ENCODE results near the gene XRCC5. TPM values are rescaled to one million over a fixed set of nuclear protein-coding genes. Genes with fewer than 3 reads are reported as not detected.

Gene XRCC5
- total RNA-seq, 1 donor from 2014 or later = 807 TPM

DNA sequence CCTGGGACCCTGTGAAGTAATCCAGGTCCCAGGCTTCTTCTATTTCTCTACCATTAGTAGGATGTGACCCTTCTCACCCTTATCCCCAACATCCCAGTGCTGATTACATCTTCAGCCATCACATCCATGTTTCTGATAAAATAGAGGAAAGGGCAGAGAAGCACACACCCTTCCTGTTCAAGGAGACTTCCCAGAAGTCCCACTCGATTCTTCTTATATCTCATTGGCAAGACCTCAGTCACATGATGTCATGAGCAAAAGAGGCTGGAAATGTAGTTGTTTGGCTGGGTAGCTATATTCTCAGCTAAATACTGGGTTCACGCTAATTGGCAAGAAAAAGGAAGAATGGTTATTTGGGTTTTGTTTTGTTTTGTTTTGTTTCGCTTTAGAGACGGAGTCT lies 8.0 kb upstream of the XRCC5 start:
- Mint-ChIP-seq H3K4me3 (no peak overlapping the region), H3K36me3 (peaks cover 23% of the 10 kb centered on the region), H3K9me3 (no peaks in the 10 kb centered on the region), H3K27me3 (ENCODE audit: insufficient read depth, low read depth) (no peaks in the 10 kb centered on the region), H3K27ac (no peak overlapping the region), H3K4me1 (no peaks in the 10 kb centered on the region)
- Histone ChIP-seq H3K9me3 (ENCODE audit: low read depth) (no peaks in the 10 kb centered on the region), H3K27ac (no peak overlapping the region), H3F3A (ENCODE audit: low read depth) (peaks cover 4% of the 10 kb centered on the region), H3K36me3 (peaks cover 6% of the 10 kb centered on the region), H4K20me1 (ENCODE audit: low read depth) (no peaks in the 10 kb centered on the region), H3K27me3 (no peaks in the 10 kb centered on the region), H3K79me2 (ENCODE audit: low read depth) (no peaks in the 10 kb centered on the region), H3K9ac (no peak overlapping the region), H3K4me2 (no peak overlapping the region), H3K4me1 (peaks cover 14% of the 10 kb centered on the region), H3K4me3 (no peak overlapping the region), H2AFZ (replicated peaks) (no peak overlapping the region)
- TF ChIP-seq EZH2phosphoT487 (IDR thresholded peaks at IDR 0.05) (no peak), EZH2 (IDR thresholded peaks at IDR 0.05) (no peak)
- TF ChIP-seq, protein P1, sequence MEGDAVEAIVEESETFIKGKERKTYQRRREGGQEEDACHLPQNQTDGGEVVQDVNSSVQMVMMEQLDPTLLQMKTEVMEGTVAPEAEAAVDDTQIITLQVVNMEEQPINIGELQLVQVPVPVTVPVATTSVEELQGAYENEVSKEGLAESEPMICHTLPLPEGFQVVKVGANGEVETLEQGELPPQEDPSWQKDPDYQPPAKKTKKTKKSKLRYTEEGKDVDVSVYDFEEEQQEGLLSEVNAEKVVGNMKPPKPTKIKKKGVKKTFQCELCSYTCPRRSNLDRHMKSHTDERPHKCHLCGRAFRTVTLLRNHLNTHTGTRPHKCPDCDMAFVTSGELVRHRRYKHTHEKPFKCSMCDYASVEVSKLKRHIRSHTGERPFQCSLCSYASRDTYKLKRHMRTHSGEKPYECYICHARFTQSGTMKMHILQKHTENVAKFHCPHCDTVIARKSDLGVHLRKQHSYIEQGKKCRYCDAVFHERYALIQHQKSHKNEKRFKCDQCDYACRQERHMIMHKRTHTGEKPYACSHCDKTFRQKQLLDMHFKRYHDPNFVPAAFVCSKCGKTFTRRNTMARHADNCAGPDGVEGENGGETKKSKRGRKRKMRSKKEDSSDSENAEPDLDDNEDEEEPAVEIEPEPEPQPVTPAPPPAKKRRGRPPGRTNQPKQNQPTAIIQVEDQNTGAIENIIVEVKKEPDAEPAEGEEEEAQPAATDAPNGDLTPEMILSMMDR (IDR thresholded peaks at IDR 0.05) = no peak
- DNase-seq (ENCODE audit: low spot score) = no peak

DNA sequence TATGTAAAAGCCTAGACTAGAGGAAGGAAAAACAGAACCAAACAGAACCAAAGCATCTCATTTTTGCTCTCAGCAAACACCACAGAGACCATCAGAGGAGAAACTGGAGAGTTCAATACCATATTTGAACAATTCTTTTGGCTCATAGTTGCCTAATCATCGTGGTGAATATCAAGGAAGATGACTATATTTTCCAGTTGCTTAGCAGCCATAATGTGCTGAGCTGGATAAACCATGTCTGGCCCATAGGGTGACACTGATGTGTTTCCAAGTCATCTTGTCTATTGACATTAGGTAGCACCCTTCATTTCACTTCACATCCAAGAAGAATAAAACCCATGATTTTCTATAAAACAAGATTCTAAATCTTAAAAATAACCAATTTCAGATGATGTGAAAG lies 5.9 kb upstream of the XRCC5 start:
- no peak overlapping the region for H3K27ac Mint-ChIP-seq
- H3K4me1 Mint-ChIP-seq = peaks cover 9% of the 10 kb centered on the region
- H3K9me3 ChIP-seq (ENCODE audit: low read depth) = no peaks in the 10 kb centered on the region
- no peaks in the 10 kb centered on the region for H3K79me2 ChIP-seq (ENCODE audit: low read depth)
- H3K27me3 ChIP-seq = no peaks in the 10 kb centered on the region
- H3K4me3 ChIP-seq = no peak overlapping the region
- no peaks in the 10 kb centered on the region for H3K36me3 ChIP-seq
- TF ChIP-seq EZH2phosphoT487 (IDR thresholded peaks at IDR 0.05) = no peak
- H2AFZ ChIP-seq (replicated peaks) = no peak overlapping the region
- H3K27me3 Mint-ChIP-seq (ENCODE audit: insufficient read depth, low read depth) = no peaks in the 10 kb centered on the region
- H3K4me2 ChIP-seq = no peak overlapping the region
- no peaks in the 10 kb centered on the region for H3K9me3 Mint-ChIP-seq
- no peaks in the 10 kb centered on the region for H4K20me1 ChIP-seq (ENCODE audit: low read depth)
- DNase-seq (ENCODE audit: low spot score) = no peak
- H3K4me1 ChIP-seq = peaks cover 18% of the 10 kb centered on the region
- peaks cover 16% of the 10 kb centered on the region for H3F3A ChIP-seq (ENCODE audit: low read depth)
- no peak overlapping the region for H3K27ac ChIP-seq
- H3K4me3 Mint-ChIP-seq = no peak overlapping the region
- H3K9ac ChIP-seq = no peak overlapping the region
- peaks cover 21% of the 10 kb centered on the region for H3K36me3 Mint-ChIP-seq

GRCh38 chr2:216104691-216105090 lies 4.5 kb upstream of the XRCC5 start:
- H3K4me1 Mint-ChIP-seq = peaks cover 17% of the 10 kb centered on the region
- Histone ChIP-seq H3K9me3 (ENCODE audit: low read depth) (no peaks in the 10 kb centered on the region), H3K4me2 (peak overlapping the region; percentile 29), H3K27me3 (no peaks in the 10 kb centered on the region), H3K4me3 (no peak overlapping the region), H2AFZ (replicated peaks) (no peak overlapping the region), H3K36me3 (no peaks in the 10 kb centered on the region), H3K4me1 (peaks cover 24% of the 10 kb centered on the region), H3F3A (ENCODE audit: low read depth) (peaks cover 22% of the 10 kb centered on the region), H3K27ac (no peak overlapping the region), H3K79me2 (ENCODE audit: low read depth) (peaks cover 6% of the 10 kb centered on the region), H3K9ac (no peak overlapping the region), H4K20me1 (ENCODE audit: low read depth) (no peaks in the 10 kb centered on the region)
- H3K36me3 Mint-ChIP-seq = peaks cover 21% of the 10 kb centered on the region
- no peaks in the 10 kb centered on the region for H3K9me3 Mint-ChIP-seq
- TF ChIP-seq EZH2phosphoT487 (IDR thresholded peaks at IDR 0.05) = no peak
- TF ChIP-seq, protein P1 (IDR thresholded peaks at IDR 0.05) = no peak
- TF ChIP-seq EZH2 (IDR thresholded peaks at IDR 0.05) = no peak
- peaks cover 3% of the 10 kb centered on the region for H3K27me3 Mint-ChIP-seq (ENCODE audit: insufficient read depth, low read depth)
- no peak overlapping the region for H3K4me3 Mint-ChIP-seq
- DNase-seq (ENCODE audit: low spot score) = peak; percentile 15
- H3K27ac Mint-ChIP-seq = no peak overlapping the region

DNA sequence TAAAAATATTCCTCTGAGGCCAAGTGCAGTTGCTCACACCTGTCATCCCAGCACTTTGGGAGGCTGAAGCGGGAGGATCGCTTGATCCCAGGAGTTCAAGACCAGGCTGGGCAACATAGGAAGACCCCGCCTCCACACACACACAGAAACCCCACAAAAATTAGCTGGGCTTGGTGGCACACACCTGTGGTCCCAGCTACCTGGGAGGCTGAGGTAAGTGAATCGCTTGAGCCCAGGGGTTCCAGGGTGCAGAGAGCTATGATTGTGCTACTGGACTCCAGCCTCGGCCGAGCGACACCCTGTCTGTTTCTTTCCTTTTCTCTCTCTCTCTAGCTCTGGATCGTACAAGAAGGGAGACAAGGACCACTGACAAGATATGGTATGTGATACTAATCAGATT lies 1.8 kb upstream of the XRCC5 start:
- no peak for TF ChIP-seq EZH2phosphoT487 (IDR thresholded peaks at IDR 0.05)
- TF ChIP-seq, protein P1 (IDR thresholded peaks at IDR 0.05) = no peak
- TF ChIP-seq EZH2 (IDR thresholded peaks at IDR 0.05) = no peak
- no peak for DNase-seq (ENCODE audit: low spot score)
- peaks cover 19% of the 10 kb centered on the region for H3K36me3 ChIP-seq
- peaks cover 45% of the 10 kb centered on the region for H3K4me1 ChIP-seq
- peaks cover 32% of the 10 kb centered on the region for H3K79me2 ChIP-seq (ENCODE audit: low read depth)
- H3K4me2 ChIP-seq = peak overlapping the region; percentile 75
- peak overlapping the region; percentile 93 for H3K4me3 ChIP-seq
- H3K27me3 Mint-ChIP-seq (ENCODE audit: insufficient read depth, low read depth) = peaks cover 5% of the 10 kb centered on the region
- H3K9ac ChIP-seq = no peak overlapping the region
- peaks cover 13% of the 10 kb centered on the region for H3K36me3 Mint-ChIP-seq
- H3K4me3 Mint-ChIP-seq = peak overlapping the region; percentile 99
- H3K9me3 ChIP-seq (ENCODE audit: low read depth) = no peaks in the 10 kb centered on the region
- no peaks in the 10 kb centered on the region for H3K27me3 ChIP-seq
- no peaks in the 10 kb centered on the region for H3K9me3 Mint-ChIP-seq
- peaks cover 37% of the 10 kb centered on the region for H3K4me1 Mint-ChIP-seq
- peaks cover 39% of the 10 kb centered on the region for H3F3A ChIP-seq (ENCODE audit: low read depth)
- peak overlapping the region; percentile 95 for H3K27ac Mint-ChIP-seq
- peak overlapping the region; percentile 88 for H3K27ac ChIP-seq
- peaks cover 20% of the 10 kb centered on the region for H4K20me1 ChIP-seq (ENCODE audit: low read depth)
- peak overlapping the region; percentile 48 for H2AFZ ChIP-seq (replicated peaks)

Data from neural progenitor cell (in vitro differentiated cells).